Ishikawa (cell line): ENCODE data around the gene STPG2.

ENCODE experiments used
- CEBPB ChIP-seq: IDR thresholded peaks from 2 replicates; pipeline ENCODE4 v1.6.1; 2012
- CREB1 ChIP-seq: IDR thresholded peaks from 2 replicates; pipeline ENCODE4 v1.6.1; 2012; ENCODE audit warnings: low read depth
- EGR1 ChIP-seq: IDR thresholded peaks from 2 replicates; pipeline ENCODE4 v1.6.1; 2012
- EP300 ChIP-seq: IDR thresholded peaks from 2 replicates; pipeline ENCODE4 v1.6.1; 2012; ENCODE audit warnings: borderline replicate concordance
- FOXM1 ChIP-seq: IDR thresholded peaks from 2 replicates; pipeline ENCODE4 v1.6.1; 2012; ENCODE audit warnings: low read depth, borderline replicate concordance
- NFIC ChIP-seq: IDR thresholded peaks from 2 replicates; pipeline ENCODE4 v1.6.1; 2012
- RAD21 ChIP-seq: IDR thresholded peaks from 2 replicates; pipeline ENCODE4 v1.6.1; 2012; ENCODE audit warnings: low read depth
- TAF1 ChIP-seq: IDR thresholded peaks from 2 replicates; pipeline ENCODE4 v1.6.1; 2012; ENCODE audit warnings: low read depth, mild to moderate bottlenecking
- TCF12 ChIP-seq: IDR thresholded peaks from 2 replicates; pipeline ENCODE4 v1.6.1; 2012; ENCODE audit warnings: low read depth
- TEAD4 ChIP-seq: IDR thresholded peaks from 2 replicates; pipeline ENCODE4 v1.6.1; 2012
- YY1 ChIP-seq: IDR thresholded peaks from 2 replicates; pipeline ENCODE4 v1.6.1; 2012; ENCODE audit warnings: low read depth
- ZBTB7A ChIP-seq: IDR thresholded peaks from 2 replicates; pipeline ENCODE4 v1.6.1; 2012; ENCODE audit warnings: low read depth
- TF ChIP-seq, protein P1 (sequence below): IDR thresholded peaks from 2 replicates; pipeline ENCODE4 v1.6.1; 2012
- TF ChIP-seq, protein P2 (sequence below): IDR thresholded peaks from 2 replicates; pipeline ENCODE4 v1.6.1; 2012
- TF ChIP-seq, protein P3 (sequence below): IDR thresholded peaks from 2 replicates; pipeline ENCODE4 v1.6.1; 2012; ENCODE audit warnings: low read depth, mild to moderate bottlenecking

STPG2 gene

DNA sequence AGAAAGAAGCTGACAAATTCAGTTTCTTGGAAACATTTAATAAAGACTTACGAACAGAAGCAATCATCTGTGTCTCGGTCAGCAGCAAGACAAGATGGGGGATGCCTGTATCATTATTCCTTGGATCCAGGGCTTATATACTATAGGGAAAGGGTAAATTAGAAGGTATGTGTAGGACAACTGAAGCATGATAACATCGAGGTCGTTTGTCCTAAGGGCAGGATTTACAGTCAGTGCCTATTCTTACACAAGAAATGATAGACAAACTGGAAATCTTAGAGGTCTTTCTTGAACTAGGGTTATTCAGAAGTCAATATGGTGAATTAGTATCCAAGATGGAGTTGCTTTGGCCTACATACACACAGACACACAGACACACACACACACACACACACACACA is 553.0 kb downstream of the STPG2 start:
- no peak for TF ChIP-seq FOXM1
- TF ChIP-seq TAF1, result no peak
- no peak for TF ChIP-seq TCF12
- TF ChIP-seq YY1, result no peak
- TF ChIP-seq RAD21, result no peak
- no peak for TF ChIP-seq ZBTB7A
- no peak for TF ChIP-seq CREB1
- no peak for TF ChIP-seq EP300

DNA sequence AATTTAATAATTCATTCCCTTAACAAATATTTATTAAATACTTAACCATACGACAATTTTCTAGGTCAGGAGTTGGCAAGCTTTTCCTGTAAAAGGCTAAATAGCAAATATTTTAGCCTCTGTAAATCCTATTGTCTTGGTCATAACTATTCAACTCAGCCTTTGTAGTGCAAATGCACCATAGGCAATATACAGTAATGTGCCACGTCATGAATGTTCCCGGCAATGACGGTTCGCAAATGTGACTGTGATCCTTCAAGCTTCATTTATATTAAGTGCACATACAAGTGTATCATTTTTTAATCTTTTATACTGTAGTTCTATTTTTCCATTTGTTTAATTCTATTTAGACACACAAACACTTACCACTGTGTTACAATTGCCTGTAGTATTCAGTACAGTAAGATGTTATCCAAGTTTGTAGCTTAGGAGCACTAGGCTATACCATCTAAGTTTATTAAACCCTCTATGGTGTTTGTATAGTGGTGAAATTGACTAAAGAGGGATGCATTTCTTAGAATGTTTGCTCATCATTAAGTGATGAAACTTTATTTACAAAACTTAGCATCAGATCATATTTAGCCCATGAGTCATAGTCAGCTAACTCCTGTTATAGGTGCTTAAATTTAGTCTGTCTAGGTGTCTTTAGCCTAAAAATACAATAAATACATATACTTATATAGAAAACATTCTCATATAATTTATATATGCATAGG is 553.6 kb downstream of the STPG2 start:
- TF ChIP-seq, protein P1, sequence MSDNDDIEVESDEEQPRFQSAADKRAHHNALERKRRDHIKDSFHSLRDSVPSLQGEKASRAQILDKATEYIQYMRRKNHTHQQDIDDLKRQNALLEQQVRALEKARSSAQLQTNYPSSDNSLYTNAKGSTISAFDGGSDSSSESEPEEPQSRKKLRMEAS, result no peak
- TF ChIP-seq CEBPB, result no peak
- TF ChIP-seq CREB1, result no peak
- no peak for TF ChIP-seq ZBTB7A
- no peak for TF ChIP-seq TCF12
- no peak for TF ChIP-seq TAF1

GRCh38 chr4:97587912-97588311 is 555.4 kb downstream of the STPG2 start:
- TF ChIP-seq YY1 (no peak), TEAD4 (no peak)

- TF ChIP-seq ZBTB7A (no peak), EGR1 (no peak), EP300 (no peak), TEAD4 (no peak), TAF1 (no peak), RAD21 (no peak), CEBPB (no peak), CREB1 (no peak), FOXM1 (no peak), TCF12 (no peak), YY1 (no peak), NFIC (no peak)
- TF ChIP-seq, protein P1, result no peak
- TF ChIP-seq, protein P2, sequence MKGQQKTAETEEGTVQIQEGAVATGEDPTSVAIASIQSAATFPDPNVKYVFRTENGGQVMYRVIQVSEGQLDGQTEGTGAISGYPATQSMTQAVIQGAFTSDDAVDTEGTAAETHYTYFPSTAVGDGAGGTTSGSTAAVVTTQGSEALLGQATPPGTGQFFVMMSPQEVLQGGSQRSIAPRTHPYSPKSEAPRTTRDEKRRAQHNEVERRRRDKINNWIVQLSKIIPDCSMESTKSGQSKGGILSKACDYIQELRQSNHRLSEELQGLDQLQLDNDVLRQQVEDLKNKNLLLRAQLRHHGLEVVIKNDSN, result no peak
- TF ChIP-seq, protein P3, sequence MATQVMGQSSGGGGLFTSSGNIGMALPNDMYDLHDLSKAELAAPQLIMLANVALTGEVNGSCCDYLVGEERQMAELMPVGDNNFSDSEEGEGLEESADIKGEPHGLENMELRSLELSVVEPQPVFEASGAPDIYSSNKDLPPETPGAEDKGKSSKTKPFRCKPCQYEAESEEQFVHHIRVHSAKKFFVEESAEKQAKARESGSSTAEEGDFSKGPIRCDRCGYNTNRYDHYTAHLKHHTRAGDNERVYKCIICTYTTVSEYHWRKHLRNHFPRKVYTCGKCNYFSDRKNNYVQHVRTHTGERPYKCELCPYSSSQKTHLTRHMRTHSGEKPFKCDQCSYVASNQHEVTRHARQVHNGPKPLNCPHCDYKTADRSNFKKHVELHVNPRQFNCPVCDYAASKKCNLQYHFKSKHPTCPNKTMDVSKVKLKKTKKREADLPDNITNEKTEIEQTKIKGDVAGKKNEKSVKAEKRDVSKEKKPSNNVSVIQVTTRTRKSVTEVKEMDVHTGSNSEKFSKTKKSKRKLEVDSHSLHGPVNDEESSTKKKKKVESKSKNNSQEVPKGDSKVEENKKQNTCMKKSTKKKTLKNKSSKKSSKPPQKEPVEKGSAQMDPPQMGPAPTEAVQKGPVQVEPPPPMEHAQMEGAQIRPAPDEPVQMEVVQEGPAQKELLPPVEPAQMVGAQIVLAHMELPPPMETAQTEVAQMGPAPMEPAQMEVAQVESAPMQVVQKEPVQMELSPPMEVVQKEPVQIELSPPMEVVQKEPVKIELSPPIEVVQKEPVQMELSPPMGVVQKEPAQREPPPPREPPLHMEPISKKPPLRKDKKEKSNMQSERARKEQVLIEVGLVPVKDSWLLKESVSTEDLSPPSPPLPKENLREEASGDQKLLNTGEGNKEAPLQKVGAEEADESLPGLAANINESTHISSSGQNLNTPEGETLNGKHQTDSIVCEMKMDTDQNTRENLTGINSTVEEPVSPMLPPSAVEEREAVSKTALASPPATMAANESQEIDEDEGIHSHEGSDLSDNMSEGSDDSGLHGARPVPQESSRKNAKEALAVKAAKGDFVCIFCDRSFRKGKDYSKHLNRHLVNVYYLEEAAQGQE, result no peak
Measured at GRCh38 chr4:97585274-97585673, 558.0 kb downstream of the STPG2 start.

DNA sequence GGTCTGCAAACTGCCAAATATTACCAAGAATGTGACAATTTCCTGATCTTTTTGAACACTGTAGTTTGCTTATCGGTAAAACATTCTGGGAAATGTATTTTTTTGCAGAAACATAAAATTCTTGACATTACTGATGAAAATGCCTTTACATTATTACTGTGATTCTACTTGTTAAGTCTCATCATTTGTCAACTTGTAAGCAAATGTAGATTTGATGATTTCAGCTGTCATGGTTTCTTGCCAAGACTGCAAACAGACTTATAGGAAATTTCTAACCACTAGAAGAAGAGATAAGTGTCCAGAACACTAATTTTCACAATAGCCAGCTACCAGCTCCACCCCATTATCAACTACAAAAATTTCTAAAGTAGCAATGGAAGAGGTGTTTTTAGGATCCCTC is 560.4 kb downstream of the STPG2 start:
- TF ChIP-seq ZBTB7A (no peak), FOXM1 (no peak), YY1 (no peak), CEBPB (no peak), TAF1 (no peak), TEAD4 (no peak), TCF12 (no peak), EP300 (no peak), RAD21 (no peak), EGR1 (no peak), CREB1 (no peak), NFIC (no peak)
- TF ChIP-seq, protein P1, result no peak
- TF ChIP-seq, protein P2, result no peak
- TF ChIP-seq, protein P3, result no peak

- TF ChIP-seq, protein P2, result no peak
- TF ChIP-seq, protein P1, result no peak
- TF ChIP-seq CEBPB, result no peak
- TF ChIP-seq YY1, result no peak
- TF ChIP-seq NFIC, result no peak
- no peak for TF ChIP-seq ZBTB7A
- TF ChIP-seq TAF1, result no peak
- no peak for TF ChIP-seq RAD21
- TF ChIP-seq EP300, result no peak
- no peak for TF ChIP-seq FOXM1
- TF ChIP-seq TEAD4, result no peak
- TF ChIP-seq CREB1, result no peak
- no peak for TF ChIP-seq EGR1
- TF ChIP-seq, protein P3, result no peak
- TF ChIP-seq TCF12, result no peak
Measured at GRCh38 chr4:97577004-97577403, 566.3 kb downstream of the STPG2 start.
